Measurements from ENCODE around the gene ZBTB16. TPM values are rescaled to one million over a fixed set of nuclear protein-coding genes. Genes with fewer than 3 reads are reported as not detected.

Gene ZBTB16
- total and polyA plus RNA-seq, 12 donors, result 18.3 to 108 (median 54.6) TPM

DNA sequence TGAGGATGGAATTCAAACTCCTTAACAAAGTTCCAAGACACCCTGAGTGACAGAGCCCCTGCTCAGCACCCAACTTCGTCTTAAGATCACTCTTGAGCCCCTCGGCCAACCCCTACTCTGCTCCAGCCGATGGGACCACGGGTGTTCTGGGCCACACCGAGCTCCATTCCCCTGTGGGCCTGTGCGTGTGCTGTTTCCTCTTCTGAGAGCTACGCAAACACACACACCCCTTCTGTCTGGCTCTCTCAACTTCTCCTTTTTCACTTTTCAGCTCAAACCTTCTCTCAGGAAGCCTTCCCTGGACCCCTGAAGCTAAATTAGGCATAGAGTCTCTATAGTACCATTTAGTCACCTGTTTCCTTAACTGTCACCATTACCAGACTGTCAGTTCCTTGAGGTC lies 199.2 kb downstream of the ZBTB16 start:
- Histone ChIP-seq H3K4me3 (peak overlapping the region in 1 of 10 donors; percentile 16), H3K36me3 (peaks cover 0 to 9% (median 0%) of the 10 kb centered on the region in 9 donors), H3K27me3 (no peaks in the 10 kb centered on the region), H3K9me3 (no peaks in the 10 kb centered on the region), H3K4me1 (peaks cover 20 to 64% (median 54%) of the 10 kb centered on the region in 9 donors), H3K27ac (peak overlapping the region; percentile 28 to 87 (median 73))
- TF ChIP-seq, protein P1, sequence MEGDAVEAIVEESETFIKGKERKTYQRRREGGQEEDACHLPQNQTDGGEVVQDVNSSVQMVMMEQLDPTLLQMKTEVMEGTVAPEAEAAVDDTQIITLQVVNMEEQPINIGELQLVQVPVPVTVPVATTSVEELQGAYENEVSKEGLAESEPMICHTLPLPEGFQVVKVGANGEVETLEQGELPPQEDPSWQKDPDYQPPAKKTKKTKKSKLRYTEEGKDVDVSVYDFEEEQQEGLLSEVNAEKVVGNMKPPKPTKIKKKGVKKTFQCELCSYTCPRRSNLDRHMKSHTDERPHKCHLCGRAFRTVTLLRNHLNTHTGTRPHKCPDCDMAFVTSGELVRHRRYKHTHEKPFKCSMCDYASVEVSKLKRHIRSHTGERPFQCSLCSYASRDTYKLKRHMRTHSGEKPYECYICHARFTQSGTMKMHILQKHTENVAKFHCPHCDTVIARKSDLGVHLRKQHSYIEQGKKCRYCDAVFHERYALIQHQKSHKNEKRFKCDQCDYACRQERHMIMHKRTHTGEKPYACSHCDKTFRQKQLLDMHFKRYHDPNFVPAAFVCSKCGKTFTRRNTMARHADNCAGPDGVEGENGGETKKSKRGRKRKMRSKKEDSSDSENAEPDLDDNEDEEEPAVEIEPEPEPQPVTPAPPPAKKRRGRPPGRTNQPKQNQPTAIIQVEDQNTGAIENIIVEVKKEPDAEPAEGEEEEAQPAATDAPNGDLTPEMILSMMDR (IDR thresholded peaks at IDR 0.05), result no peak
- intact Hi-C loops (cut with DNase I), result loop anchor here in 8 of 10 donors (1.0 to 10.0 kb wide), 9 partner anchors 56 to 222 kb away; partner anchors contain the start of gene ZBTB16 (in 4 of the 8)
- WGBS, 2 donors, result 56 to 72% methylated on average over 7 of the region's 7 CpGs
- no peak for DNase-seq
- peak in 5 of 8 donors; percentile 3 to 37 (median 23) for ATAC-seq

GRCh38 chr11:114259124-114259526 lies 199.6 kb downstream of the ZBTB16 start:
- DNase-seq (peak in 1 of 2 donors; percentile 38), ATAC-seq (peak in 6 of 8 donors; percentile 9 to 42 (median 18))
- TF ChIP-seq, protein P1 (IDR thresholded peaks at IDR 0.05), result no peak
- intact Hi-C loops (cut with DNase I), result loop anchor here in 8 of 10 donors (2.0 to 10.0 kb wide), 7 partner anchors 57 to 202 kb away; partner anchors contain the start of gene ZBTB16 (in 4 of the 8)
- Histone ChIP-seq H3K9me3 (no peaks in the 10 kb centered on the region), H3K27ac (peak overlapping the region in 9 of 10 donors; percentile 28 to 87 (median 73)), H3K36me3 (peaks cover 0 to 4% (median 0%) of the 10 kb centered on the region in 9 donors), H3K4me3 (no peak overlapping the region), H3K4me1 (peaks cover 20 to 66% (median 53%) of the 10 kb centered on the region in 9 donors), H3K27me3 (no peaks in the 10 kb centered on the region)
- 56 to 58% methylated on average over 10 of the region's 10 CpGs for WGBS, 2 donors

DNA sequence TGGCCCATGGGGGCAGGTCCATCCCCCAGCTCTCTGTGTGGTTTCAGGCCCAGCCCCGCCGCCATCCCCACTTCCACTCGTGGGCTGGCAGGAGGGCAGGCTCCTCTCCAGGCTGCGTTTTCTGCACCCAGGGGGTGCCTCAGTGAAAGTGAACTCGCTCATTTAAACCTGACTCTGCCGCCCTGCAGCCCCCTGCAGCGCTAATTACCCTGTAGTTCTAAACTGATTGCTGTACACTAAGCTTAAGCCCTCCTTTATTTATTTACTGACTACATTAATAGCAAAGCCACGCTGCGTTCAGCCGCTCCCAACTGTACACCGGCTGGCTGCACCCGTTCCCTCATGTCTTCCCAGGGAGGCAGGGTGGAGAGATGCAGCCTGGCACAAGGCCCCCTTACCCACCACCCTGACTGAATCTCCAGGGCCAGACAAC lies 200.1 kb downstream of the ZBTB16 start:
- Histone ChIP-seq H3K4me3 (no peak overlapping the region), H3K27ac (peak overlapping the region in 6 of 10 donors; percentile 14 to 87 (median 76)), H3K4me1 (peaks cover 20 to 66% (median 53%) of the 10 kb centered on the region in 9 donors), H3K9me3 (no peaks in the 10 kb centered on the region), H3K36me3 (peaks cover 0 to under 1% (median 0%) of the 10 kb centered on the region in 9 donors), H3K27me3 (no peaks in the 10 kb centered on the region)
- TF ChIP-seq, protein P1 (IDR thresholded peaks at IDR 0.05), result no peak
- DNase-seq (no peak), ATAC-seq (peak in 1 of 8 donors; percentile 7)
- WGBS, 2 donors, result 83 to 84% methylated on average over 10 to 12 of the region's 12 CpGs
- intact Hi-C loops (cut with DNase I), result loop anchor here in 8 of 10 donors (2.0 to 10.0 kb wide), 7 partner anchors 57 to 202 kb away; partner anchors contain the start of gene ZBTB16 (in 4 of the 8)

- ATAC-seq, result peak in 1 of 8 donors; percentile 0
- intact Hi-C loops (cut with DNase I), result loop anchor here in 9 of 10 donors (2.0 to 10.0 kb wide), 12 partner anchors 63 to 455 kb away; partner anchors contain the start of gene ZBTB16 (in 1 of the 9)
- H3K4me3 ChIP-seq, result no peak overlapping the region
These were observed 200.6 kb downstream of the ZBTB16 start for GRCh38 chr11:114260077-114260476.

More at GRCh38 chr11:114260077-114260476, 200.6 kb downstream of the ZBTB16 start:
- Histone ChIP-seq H3K27ac (peak overlapping the region in 6 of 10 donors; percentile 7 to 87 (median 35)), H3K27me3 (no peaks in the 10 kb centered on the region), H3K4me1 (peaks cover 20 to 66% (median 53%) of the 10 kb centered on the region in 9 donors), H3K9me3 (no peaks in the 10 kb centered on the region), H3K36me3 (no peaks in the 10 kb centered on the region)
- DNase-seq, result no peak
- TF ChIP-seq, protein P1 (IDR thresholded peaks at IDR 0.05), result no peak
- WGBS, 2 donors, result 82 to 97% methylated on average over 6 of the region's 6 CpGs

Measured in heart right ventricle (tissue), 16 donors.